NCI-H187 (cell line): ENCODE results near the gene SPATA32.

Experiments used
- DNase-seq, 2 experiments: peaks; one replicate each; lab custom pipeline; 2025; lab: John Stamatoyannopoulos, UW

SPATA32 gene

GRCh38 chr17:45293413-45294211 lies 31.7 kb upstream of the SPATA32 start:
- no peak for DNase-seq

DNA sequence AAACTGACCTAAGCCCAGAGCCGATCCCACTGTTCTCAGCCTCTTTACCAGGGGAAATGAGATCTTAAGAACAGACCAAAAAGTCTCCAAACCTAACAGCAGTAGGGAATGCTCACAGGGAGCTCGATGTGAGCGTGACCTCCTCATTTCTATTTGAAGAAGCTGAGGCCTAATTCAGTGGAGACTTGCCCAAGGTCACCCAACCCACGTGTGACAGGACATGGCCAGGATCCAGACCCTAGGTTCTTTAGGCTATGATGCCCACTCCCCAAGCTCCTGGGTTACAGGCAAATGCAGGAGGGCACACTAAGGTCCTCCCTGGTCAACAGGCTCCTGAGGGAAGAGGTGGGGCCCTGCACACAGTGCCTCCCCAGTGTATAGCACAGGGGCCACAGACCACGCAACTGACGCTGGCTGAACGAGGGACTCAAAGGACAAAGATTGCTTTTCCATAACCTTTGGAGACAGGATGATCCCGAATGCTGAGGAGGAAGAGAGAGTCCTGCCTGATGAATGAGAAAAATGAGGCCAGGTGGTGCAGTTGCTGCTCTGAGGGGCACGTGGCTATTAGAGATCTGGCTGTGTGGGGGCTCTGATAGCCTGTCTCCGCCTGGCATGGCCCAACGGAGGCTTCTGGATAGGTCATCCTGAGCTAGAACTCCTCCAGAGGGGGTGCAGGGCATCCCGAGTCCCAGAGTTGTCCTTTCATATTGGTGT lies 31.0 kb upstream of the SPATA32 start:
- DNase-seq: no peak

- no peak for DNase-seq
Observed at GRCh38 chr17:45291171-45291805, 29.4 kb upstream of the SPATA32 start.

DNA sequence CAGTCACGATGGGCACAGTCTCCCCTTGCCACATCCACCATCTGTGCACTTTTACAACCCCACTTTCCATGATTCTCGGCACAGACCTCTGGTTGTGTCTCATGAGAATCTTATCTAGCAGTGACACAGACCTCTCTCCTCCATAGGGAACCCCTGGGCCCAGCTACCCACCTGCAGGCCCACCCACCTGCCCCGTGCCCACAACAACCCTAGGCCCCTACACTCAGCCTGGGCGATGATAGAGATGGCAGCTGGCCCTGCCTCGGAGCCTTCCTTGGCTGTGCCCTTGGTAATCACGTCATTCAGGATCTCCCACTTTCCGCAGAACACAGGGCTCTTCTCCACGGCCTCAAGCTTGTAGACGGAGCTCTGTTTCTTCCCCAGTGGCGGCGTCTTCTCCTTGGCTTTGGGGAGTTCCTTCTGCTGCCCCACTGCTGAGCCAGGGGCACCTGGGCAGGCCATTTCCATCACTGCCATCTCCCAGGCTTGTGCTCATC lies 28.4 kb upstream of the SPATA32 start:
- no peak for DNase-seq

- no peak for DNase-seq
Observed at GRCh38 chr17:45289301-45290268, 27.7 kb upstream of the SPATA32 start.

GRCh38 chr17:45288825-45289224 lies 26.9 kb upstream of the SPATA32 start:
- DNase-seq: peak in 1 of 2 experiments; percentile 33

GRCh38 chr17:45287526-45288500 lies 25.9 kb upstream of the SPATA32 start:
- DNase-seq: no peak

DNA sequence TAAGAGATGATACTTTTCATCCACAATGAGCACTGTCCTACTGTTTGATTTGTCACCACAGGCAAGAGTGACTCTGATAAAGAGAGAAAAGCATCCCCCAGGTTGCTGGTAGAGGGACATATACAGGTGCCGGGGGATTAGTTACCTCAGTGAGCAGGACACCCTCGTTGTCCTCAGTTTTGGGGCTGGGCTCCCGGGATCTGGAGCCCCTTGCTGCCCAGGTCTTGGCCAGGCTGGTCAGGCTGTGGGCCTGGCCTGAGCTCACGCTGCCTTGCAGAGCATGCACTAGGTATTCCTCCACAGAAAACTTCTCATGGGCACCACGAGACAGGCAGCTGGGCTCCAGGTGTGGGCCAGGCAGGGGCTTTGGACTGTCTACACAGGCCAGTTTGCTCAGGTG lies 24.4 kb upstream of the SPATA32 start:
- DNase-seq: no peak

GRCh38 chr17:45284176-45285140 lies 22.6 kb upstream of the SPATA32 start:
- DNase-seq: no peak

DNA sequence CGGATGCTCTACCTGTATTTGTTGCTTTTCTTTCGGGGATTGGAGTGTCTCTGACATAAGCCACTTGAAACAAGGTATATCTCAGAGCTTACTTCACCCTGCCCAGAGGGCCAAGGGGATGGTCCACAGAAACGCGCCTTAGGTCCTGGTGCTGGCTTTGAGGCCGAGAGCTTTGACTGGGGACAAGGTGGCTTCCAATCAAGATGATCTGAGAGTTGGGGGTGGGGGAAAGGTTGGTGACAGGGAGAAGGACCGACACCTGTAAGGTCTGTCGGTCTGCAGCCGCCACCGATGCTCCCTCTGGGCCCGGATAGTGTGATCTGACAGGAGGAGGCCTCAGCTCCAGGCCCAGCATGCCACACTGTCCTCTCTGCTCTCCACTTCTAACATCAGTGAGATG lies 21.8 kb upstream of the SPATA32 start:
- no peak for DNase-seq

- DNase-seq: peak; percentile 43 to 49
Observed at GRCh38 chr17:45282683-45283644, 21.1 kb upstream of the SPATA32 start.

DNA sequence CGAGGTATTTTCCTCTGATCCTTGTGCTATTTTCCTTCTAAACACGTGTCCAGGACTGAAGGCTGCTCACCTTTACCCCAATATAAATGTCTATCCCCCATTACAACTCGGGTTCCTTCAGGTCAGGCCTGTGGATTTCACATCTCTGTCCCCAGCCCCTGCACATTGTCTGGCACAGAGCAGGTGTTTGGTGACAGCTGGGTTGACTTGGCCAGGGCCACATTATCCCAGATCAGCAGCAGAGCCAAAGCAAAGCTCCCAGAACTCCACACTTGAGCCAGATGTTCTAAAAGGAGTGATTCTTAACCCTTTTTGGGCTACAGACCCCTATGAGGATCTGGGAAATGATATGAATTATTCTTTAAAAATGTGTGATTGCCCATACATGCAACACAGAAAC lies 18.0 kb upstream of the SPATA32 start:
- no peak for DNase-seq

GRCh38 chr17:45277992-45278391 lies 16.1 kb upstream of the SPATA32 start:
- no peak for DNase-seq

- peak; percentile 75 to 79 for DNase-seq
Observed at GRCh38 chr17:45277216-45277849, 15.4 kb upstream of the SPATA32 start.

DNA sequence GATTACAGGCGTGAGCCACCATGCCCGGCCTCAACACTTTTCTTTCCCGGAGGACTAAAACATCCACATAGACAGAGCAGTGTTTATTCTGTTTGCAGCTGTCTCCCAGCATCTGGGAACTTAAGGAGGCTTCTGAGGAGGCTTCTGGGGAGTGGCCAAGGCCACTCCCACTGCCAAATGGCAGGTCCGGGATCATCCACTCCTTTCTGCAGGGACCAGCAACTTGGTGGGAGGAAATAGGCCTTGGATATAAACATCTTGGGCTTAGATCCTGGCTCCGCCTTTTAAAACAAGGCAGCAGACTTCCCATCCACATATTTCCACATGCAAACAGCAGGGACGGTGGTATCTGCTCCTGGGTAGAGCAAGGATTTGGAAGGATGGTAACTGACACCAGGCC lies 14.1 kb upstream of the SPATA32 start:
- DNase-seq: no peak

DNA sequence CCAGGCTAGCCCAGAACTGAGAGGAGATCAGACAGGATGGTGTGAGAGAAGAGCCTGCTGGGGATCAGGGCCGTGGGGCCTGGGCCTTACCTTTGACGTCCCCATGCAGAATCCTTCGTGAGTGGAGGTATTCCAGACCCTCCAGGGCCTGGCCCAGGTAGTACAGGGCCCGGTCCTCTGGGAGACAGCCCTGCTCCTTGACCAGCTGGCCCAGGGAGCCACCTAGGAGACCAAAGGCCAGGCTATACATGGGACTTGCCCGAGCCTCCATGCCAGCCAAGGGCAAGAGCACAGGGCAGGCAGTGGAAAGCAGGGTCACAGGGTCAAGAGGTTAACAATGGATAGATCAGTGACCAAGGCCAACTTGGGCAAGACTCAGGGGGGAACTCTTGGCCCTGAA lies 12.1 kb upstream of the SPATA32 start:
- DNase-seq: no peak

- DNase-seq: no peak
Observed at GRCh38 chr17:45273551-45273957, 11.7 kb upstream of the SPATA32 start.

DNA sequence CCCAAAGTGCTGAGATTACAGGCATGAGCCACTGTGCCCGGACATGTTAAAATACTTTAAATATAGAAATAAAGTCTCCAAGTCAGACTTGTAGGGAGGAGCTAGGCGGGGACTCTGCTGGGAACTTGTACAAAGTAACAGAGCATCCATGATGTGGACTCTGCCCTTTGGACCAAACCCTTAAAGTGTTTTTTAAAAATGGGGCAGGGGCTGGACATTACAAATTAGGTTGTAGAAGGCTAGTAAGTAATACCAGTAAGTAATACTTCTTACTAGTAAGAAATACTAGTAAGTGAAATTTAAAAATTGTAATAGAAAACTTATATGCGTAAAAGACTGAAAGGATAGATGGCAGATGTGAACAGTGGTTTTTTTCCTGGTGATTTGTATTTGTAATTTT lies 9.7 kb upstream of the SPATA32 start:
- no peak for DNase-seq
